HK-2 (cell line): ENCODE measurements around the gene GNG8.
A peak's percentile ranks its signal among the peaks of the same experiment; 100 is the strongest.
"Not testable (repeated sequence)": the region's sequence is repeated elsewhere in the genome, so short reads cannot be mapped to it uniquely, and the experiment has no call there.

Experiments used
- DNase-seq: peaks from one replicate; pipeline ENCODE4 v3.0.0-alpha.2; 2018; ENCODE audit not compliant: unreplicated experiment

The GNG8 gene

GRCh38 chr19:46646402-46646801 is 10.4 kb upstream of the GNG8 start:
- no peak for DNase-seq

- no peak for DNase-seq
These were observed 8.7 kb upstream of the GNG8 start for GRCh38 chr19:46644720-46645119.

DNA sequence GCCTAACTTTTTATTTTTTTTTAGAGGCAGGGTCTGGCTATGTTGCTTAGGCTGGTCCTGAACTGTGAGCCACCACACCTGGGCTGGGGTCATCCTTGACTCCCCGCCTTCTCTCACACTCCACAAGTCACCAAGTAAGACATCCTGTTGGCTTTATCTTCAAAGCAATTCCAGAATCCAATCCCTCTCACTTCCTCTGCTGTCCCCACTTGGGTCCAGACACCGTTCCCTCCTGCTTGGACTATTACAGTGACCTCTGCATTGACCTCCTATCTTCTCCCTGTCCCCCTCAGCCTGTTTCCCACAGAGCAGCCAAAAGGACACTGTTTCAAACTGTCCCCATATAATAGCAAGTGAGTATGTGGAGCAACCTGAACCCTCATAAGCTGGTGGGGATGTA is 4.7 kb upstream of the GNG8 start:
- no peak for DNase-seq

- peak; percentile 70 for DNase-seq
These were observed 3.6 kb upstream of the GNG8 start for GRCh38 chr19:46639358-46640182.

DNA sequence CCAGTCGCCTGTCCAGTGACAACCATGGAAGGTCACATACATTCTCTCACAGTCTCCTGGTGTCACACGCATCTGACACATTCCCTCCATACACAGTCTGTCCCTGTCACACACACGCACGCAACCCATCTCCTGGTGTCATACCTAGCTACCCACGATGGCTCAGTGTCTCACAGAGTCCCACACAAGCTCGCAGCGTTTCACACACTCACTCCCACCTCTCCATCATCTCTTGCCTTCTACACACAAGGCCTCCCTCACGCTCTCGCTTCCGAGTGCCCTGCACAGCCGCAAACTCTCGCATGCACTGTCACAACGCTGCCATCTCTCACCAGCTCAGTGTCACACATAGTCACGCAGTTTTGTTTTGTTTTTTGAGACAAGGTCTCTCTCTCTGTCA is 1.2 kb upstream of the GNG8 start:
- DNase-seq, result no peak

DNA sequence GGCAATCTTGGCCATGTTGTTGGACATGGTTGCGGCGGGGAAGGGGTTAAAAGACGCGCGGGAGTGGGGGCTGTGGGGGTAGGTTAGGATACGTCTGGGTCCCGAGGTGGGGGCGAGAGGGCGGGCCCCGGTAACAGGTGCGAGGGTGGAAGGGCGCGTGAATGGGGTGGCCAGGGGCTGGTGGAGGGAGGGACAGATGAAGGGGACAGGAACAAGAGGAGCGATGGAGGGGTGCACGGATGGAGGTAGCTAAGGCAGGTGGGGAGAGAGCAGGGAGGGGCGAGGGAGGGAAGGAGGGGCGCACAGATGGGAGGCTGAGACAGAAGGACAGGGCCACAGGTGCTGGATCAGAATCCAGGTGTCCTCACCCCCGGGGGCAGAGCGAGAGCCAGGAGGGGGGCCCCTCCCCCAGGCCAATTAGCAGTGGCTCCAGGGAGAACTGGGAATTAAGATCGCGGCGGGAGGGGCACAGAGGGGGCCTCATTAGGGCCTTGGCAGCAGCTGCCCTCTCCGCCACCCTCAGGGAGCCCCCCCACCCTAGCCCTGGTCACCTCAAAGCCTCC is 1.3 kb downstream of the GNG8 start:
- no peak for DNase-seq

DNA sequence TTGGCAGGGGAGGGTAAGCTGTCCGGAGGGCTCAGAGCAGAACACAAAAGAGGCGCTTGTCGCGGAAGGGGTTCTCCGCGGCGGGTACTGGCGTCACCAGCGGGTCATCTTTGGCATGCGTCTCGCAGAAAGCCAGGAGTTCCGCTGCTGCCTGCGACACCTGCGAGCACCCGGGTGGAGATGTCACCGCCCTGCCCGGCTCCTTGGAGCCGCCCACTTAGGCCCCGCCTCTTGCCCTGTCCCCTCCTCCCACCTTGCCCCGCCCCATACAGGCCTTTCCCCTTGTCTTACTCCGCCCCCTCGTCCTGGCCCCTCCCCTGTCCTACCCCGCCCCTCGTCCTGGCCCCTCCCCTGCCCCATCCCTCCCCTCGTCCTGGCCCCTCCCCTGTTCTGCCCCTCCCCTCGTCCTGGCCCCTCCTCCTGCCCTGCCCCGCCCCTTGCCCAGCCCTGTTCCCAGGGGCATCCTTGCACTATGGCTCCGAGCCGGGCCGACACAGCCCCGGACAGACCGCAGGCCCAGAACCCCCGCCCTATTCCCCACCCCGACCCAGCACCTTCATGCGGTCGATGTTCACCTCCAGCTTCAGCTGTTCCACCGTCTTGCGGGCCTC is 1.9 kb downstream of the GNG8 start:
- peak; percentile 87 for DNase-seq

DNA sequence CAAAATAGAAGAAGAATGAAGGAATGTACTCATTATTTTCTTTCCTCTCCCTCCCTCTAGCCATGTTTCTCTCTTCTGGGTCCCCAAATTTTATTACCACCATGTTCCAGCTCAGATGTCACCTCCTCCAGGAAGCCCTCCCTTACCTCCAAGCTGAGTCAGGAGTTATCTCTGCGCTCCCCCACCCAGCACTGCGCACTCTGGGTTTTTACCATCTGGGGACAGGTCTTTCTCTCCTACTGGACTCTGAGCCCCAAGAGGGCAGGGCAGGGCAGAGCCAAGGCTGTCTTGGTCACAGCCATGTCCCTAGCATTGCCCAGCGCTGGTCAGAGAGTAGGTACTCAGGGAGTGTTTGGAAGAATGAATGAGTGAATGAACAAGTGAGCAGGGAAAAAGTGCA is 2.9 kb downstream of the GNG8 start:
- DNase-seq, result no peak

- no peak for DNase-seq
These were observed 4.5 kb downstream of the GNG8 start for GRCh38 chr19:46631481-46631880.

- no peak for DNase-seq
These were observed 5.3 kb downstream of the GNG8 start for GRCh38 chr19:46630586-46631205.

DNA sequence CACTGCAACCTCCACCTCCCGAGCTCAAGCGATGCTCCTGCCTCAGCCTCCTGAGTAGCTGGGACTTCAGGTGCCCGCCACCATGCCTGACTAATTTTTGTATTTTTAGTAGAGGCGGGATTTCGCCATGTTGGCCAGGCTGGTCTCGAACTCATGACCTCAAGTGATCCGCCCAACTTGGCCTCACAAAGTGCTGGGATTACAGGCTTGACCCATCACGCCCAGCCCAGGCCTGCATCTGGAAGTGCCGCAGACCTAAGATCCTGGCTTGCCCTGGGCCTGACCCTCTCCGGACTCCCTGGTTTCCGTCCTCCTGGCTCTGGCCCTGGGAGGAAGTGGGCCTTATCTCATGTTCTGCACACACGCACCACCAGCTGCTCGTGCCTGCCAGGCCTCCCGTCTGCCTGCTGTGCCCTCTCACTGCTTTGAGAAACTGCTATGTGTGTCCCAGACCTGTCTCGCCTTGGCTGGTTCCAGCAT is 6.4 kb downstream of the GNG8 start:
- DNase-seq, result no peak

DNA sequence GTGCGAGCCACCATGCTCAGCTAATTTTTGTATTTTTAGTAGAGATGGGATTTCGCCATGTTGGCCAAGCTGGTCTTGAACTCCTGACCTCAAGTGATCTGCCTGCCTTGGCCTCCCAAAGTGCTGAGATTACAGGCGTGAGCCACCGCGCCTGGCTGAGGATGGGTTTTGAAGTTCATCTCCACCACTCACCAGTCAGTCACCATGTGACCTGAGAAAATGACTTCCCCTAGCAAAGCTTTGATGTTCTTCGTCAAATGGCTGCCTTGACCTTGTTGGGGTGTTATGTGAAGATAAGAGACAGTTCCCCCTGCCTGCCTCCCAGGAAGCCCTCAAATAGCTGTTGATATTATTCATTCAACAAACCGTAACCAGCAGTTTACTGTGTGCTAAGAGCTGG is 7.0 kb downstream of the GNG8 start:
- not testable (repeated sequence) for DNase-seq

GRCh38 chr19:46626446-46626845 is 9.6 kb downstream of the GNG8 start:
- DNase-seq, result no peak

GRCh38 chr19:46625731-46626130 is 10.3 kb downstream of the GNG8 start:
- DNase-seq, result no peak

- no peak for DNase-seq
These were observed 10.9 kb downstream of the GNG8 start, which contains the start of gene PTGIR for GRCh38 chr19:46624958-46625661. TSS of gene PTGIR (minus strand) at chr19:46625089. CDS start at chr19:46624225, 864 bp downstream.

GRCh38 chr19:46623915-46624502 is 12.0 kb downstream of the GNG8 start:
- no peak for DNase-seq

- DNase-seq, result no peak
These were observed 13.9 kb downstream of the GNG8 start for GRCh38 chr19:46622118-46622446.

GRCh38 chr19:46621191-46622117 is 14.5 kb downstream of the GNG8 start:
- DNase-seq, result no peak

DNA sequence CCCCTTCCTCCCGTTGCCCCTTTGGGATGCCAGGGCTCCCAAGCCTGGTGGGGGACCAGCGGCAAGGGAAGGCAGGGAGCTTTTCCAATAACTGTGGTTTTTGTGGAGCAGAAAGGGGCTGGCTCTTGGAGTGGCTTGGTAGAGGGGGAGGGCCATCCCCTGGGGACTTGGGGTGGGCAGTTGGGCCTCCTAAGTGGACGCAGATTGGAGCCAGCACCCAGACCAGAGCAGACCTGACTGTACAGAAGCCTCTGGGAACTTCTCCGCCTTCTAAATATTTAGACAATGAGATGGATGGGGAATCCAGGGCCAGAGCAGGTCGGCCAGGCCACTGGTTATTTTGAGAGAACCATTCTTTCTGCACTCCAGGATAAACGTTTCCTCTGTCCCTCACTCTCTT is 15.3 kb downstream of the GNG8 start:
- DNase-seq, result no peak

DNA sequence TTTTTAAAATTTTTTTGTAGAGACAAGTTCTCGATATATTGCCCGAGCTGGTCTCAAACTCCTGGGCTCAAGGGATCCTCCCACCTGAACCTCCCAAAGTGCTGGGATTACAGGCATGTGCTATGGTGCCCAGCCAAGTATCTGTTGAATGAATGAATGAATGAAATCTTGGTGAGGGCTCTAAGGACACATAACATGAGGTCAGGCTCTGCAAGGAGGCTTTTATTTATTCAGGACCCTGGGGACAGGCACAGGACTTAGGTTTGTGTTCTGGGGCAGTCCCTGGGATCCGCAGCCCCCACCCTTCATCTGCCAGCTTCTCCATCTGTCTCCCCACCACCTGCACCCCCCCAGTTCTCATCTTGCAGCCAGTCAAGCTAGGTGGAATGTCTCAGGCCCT is 15.7 kb downstream of the GNG8 start:
- DNase-seq, result no peak
